GM23338 (cell line): ENCODE results near the gene GOLGA2. TPM values are rescaled to one million over a fixed set of nuclear protein-coding genes. Genes with fewer than 3 reads are reported as not detected.

Experiments used
- ATAC-seq: fragments of 200-7000 bp; cut with Tn5 transposase; 3 replicates; pipeline ENCODE4 v1.9.1; 2020
- DNase-seq: peaks from one replicate; pipeline ENCODE4 v3.0.0-alpha.2; 2015; ENCODE audit warnings: low spot score
- H2AFZ ChIP-seq: fragments of 200-600 bp; sonication (generic); 2 replicates; pipeline ENCODE4 v1.8.0; 2016; ENCODE audit warnings: antibody characterized with exemption, mild to moderate bottlenecking, moderate library complexity
- H3F3A ChIP-seq: fragments of 200-600 bp; sonication (generic); replicated peaks from 2 replicates; pipeline ENCODE4 v1.8.0; 2017; ENCODE audit warnings: antibody characterized with exemption, mixed run types, low read depth
- H3K27ac ChIP-seq: fragments of 200-600 bp; sonication (generic); 2 replicates; pipeline ENCODE4 v1.6.1; 2016; ENCODE audit warnings: low read depth
- H3K27me3 ChIP-seq: fragments of 200-600 bp; sonication (generic); 2 replicates; pipeline ENCODE4 v1.8.0; 2016; ENCODE audit warnings: mild to moderate bottlenecking, mixed run types, moderate library complexity; ENCODE audit not compliant: insufficient read depth
- H3K36me3 ChIP-seq: fragments of 200-600 bp; sonication (generic); 2 replicates; pipeline ENCODE4 v1.8.0; 2016; ENCODE audit warnings: mild to moderate bottlenecking; ENCODE audit not compliant: insufficient read depth
- H3K4me1 ChIP-seq: fragments of 200-600 bp; sonication (generic); 2 replicates; pipeline ENCODE4 v1.8.0; 2016; ENCODE audit warnings: mild to moderate bottlenecking, moderate library complexity; ENCODE audit not compliant: insufficient read depth
- H3K4me2 ChIP-seq: fragments of 200-600 bp; sonication (generic); 2 replicates; pipeline ENCODE4 v1.7.1; 2017; ENCODE audit warnings: mixed run types
- H3K4me3 ChIP-seq: fragments of 200-600 bp; sonication (generic); 2 replicates; pipeline ENCODE4 v1.6.1; 2016; ENCODE audit warnings: mixed run types
- H3K79me2 ChIP-seq: fragments of 200-600 bp; sonication (generic); replicated peaks from 2 replicates; pipeline ENCODE4 v1.8.0; 2017; ENCODE audit warnings: mild to moderate bottlenecking; ENCODE audit not compliant: insufficient read depth
- H3K9me2 ChIP-seq: fragments of 200-600 bp; sonication (generic); 2 replicates; pipeline ENCODE4 v1.8.0; 2017; ENCODE audit not compliant: insufficient read depth
- H4K20me1 ChIP-seq: fragments of 200-600 bp; sonication (generic); replicated peaks from 2 replicates; pipeline ENCODE4 v1.8.0; 2017; ENCODE audit warnings: mild to moderate bottlenecking; ENCODE audit not compliant: insufficient read depth
- H3K27ac Mint-ChIP-seq: 2 replicates; pipeline ENCODE4 v1.8.0; 2020; ENCODE audit warnings: inconsistent platforms, mild to moderate bottlenecking, moderate library complexity, mixed read lengths
- H3K27me3 Mint-ChIP-seq: 3 replicates; pipeline ENCODE4 v1.8.0; 2022; ENCODE audit warnings: low read depth, mild to moderate bottlenecking, moderate library complexity, mixed read lengths, inconsistent platforms; ENCODE audit not compliant: insufficient read depth, poor library complexity
- H3K36me3 Mint-ChIP-seq: 3 replicates; pipeline ENCODE4 v1.8.0; 2021; ENCODE audit warnings: low read depth, mild to moderate bottlenecking, inconsistent platforms, moderate library complexity, mixed read lengths
- H3K4me1 Mint-ChIP-seq: 3 replicates; pipeline ENCODE4 v1.8.0; 2020; ENCODE audit warnings: mild to moderate bottlenecking, inconsistent platforms, mixed read lengths
- H3K4me3 Mint-ChIP-seq: 3 replicates; pipeline ENCODE4 v1.8.0; 2021; ENCODE audit warnings: moderate library complexity, mild to moderate bottlenecking, inconsistent platforms, mixed read lengths
- H3K9me3 Mint-ChIP-seq: 3 replicates; pipeline ENCODE4 v1.8.0; 2020; ENCODE audit warnings: moderate library complexity, mild to moderate bottlenecking, inconsistent platforms, mixed read lengths
- CREB1 ChIP-seq: fragments of 250-450 bp; sonication (Bioruptor Pico); IDR thresholded peaks from 2 replicates; pipeline ENCODE4 v1.5.0; 2020; ENCODE audit warnings: low read depth, mild to moderate bottlenecking, moderate library complexity
- EZH2 ChIP-seq: fragments of 200-600 bp; sonication (generic); IDR thresholded peaks from one replicate; pipeline ENCODE4 v1.8.0; 2017; ENCODE audit warnings: antibody characterized with exemption, mild to moderate bottlenecking, low read depth; ENCODE audit not compliant: unreplicated experiment
- EZH2phosphoT487 ChIP-seq: fragments of 200-600 bp; sonication (generic); IDR thresholded peaks from one replicate; pipeline ENCODE4 v1.8.1; 2018; ENCODE audit warnings: antibody characterized with exemption; ENCODE audit not compliant: unreplicated experiment
- JUNB ChIP-seq: IDR thresholded peaks from one replicate; pipeline ENCODE4 v1.6.1; 2016; ENCODE audit warnings: antibody characterized with exemption; ENCODE audit not compliant: unreplicated experiment
- NANOG ChIP-seq: IDR thresholded peaks from 2 replicates; pipeline ENCODE4 v1.6.1; 2016; ENCODE audit warnings: antibody characterized with exemption, borderline replicate concordance
- POLR2AphosphoS5 ChIP-seq: IDR thresholded peaks from 2 replicates; pipeline ENCODE4 v1.6.1; 2016; ENCODE audit warnings: antibody characterized with exemption, low read depth
- STAT1 ChIP-seq: IDR thresholded peaks from one replicate; pipeline ENCODE4 v1.6.1; 2016; ENCODE audit warnings: antibody characterized with exemption; ENCODE audit not compliant: unreplicated experiment
- ZNF114 ChIP-seq: fragments of 250-450 bp; sonication (Bioruptor Pico); IDR thresholded peaks from 2 replicates; pipeline ENCODE4 v1.5.0; 2020; ENCODE audit warnings: mild to moderate bottlenecking, moderate library complexity
- ZNF331 ChIP-seq: fragments of 250-450 bp; sonication (Bioruptor Pico); IDR thresholded peaks from 2 replicates; pipeline ENCODE4 v1.5.0; 2020; ENCODE audit warnings: low read depth, mild to moderate bottlenecking, moderate library complexity
- polyA plus RNA-seq: library from polyadenylated mRNA; unstranded; fragments of >200 nt; fragmentation: Nextera tagmentation; extraction: Ambion mirVana; gene quantifications from 2 replicates; pipeline ENCODE4 v1.2.1, GENCODE V29; 2016
- total RNA-seq: library from RNA; depleted of rRNA; stranded (reverse); fragments of >200 nt; shearing (Covaris generic); gene quantifications from 2 replicates; pipeline ENCODE4 v1.2.3, GENCODE V29; 2014
- TF ChIP-seq, protein P1 (sequence below): IDR thresholded peaks from one replicate; pipeline ENCODE4 v1.6.1; 2018; ENCODE audit warnings: antibody characterized with exemption; ENCODE audit not compliant: unreplicated experiment
- TF ChIP-seq, protein P2 (sequence below), 2 experiments: fragments of 200-600 bp in 1 of 2; sonication (generic) in 1 of 2; conservative IDR thresholded peaks; 2 replicates each; pipeline versions ENCODE4 v1.5.1 to v1.6.1; 2016 to 2017; ENCODE audit warnings: antibody characterized with exemption in 2 of 2, low read depth in 2 of 2, mild to moderate bottlenecking in 2 of 2, moderate library complexity in 1 of 2
- TF ChIP-seq, protein P3 (sequence below): IDR thresholded peaks from 2 replicates; pipeline ENCODE4 v1.6.1; 2016; ENCODE audit warnings: antibody characterized with exemption
- TF ChIP-seq, protein P4 (sequence below): fragments of 250-450 bp; sonication (Bioruptor Pico); IDR thresholded peaks from 2 replicates; pipeline ENCODE4 v1.5.0; 2020; ENCODE audit warnings: mild to moderate bottlenecking, moderate library complexity

The GOLGA2 gene
- total and polyA plus RNA-seq, 2 experiments from 2014 or later, result 32.6 to 48.4 TPM

DNA sequence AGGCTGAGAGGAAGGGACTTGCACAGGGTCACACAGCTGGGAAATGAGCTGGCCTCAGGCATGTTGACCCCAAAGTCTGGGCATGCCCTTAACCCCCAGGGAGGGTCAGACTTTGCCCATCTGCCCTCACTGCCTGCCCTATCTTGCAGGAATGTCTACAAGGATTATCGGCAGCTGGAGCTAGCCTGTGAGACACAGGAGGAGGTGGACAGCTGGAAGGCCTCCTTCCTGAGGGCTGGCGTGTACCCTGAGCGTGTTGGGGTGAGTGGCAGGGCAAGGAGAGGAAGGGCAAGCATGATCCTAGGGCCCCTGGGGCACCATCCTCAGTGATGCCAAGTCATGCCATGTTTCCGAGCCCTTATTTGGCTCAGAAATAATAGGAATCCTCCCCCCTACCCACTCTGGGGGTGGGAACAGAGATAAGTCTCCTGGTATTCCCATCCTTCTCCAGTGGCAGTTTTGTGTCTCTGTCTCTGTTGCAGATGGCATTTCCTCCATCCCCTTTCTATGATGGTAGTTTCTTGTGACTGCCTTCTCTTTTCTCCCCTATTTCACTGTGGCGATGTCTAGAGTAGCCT is 28.5 kb downstream of the GOLGA2 start:
- no peak overlapping the region for H3K27ac ChIP-seq
- H3K4me1 Mint-ChIP-seq, result peaks cover 34% of the 10 kb centered on the region
- peaks cover 7% of the 10 kb centered on the region; the same call in 2 of the 3 replicates for H3K36me3 Mint-ChIP-seq
- TF ChIP-seq, protein P1, sequence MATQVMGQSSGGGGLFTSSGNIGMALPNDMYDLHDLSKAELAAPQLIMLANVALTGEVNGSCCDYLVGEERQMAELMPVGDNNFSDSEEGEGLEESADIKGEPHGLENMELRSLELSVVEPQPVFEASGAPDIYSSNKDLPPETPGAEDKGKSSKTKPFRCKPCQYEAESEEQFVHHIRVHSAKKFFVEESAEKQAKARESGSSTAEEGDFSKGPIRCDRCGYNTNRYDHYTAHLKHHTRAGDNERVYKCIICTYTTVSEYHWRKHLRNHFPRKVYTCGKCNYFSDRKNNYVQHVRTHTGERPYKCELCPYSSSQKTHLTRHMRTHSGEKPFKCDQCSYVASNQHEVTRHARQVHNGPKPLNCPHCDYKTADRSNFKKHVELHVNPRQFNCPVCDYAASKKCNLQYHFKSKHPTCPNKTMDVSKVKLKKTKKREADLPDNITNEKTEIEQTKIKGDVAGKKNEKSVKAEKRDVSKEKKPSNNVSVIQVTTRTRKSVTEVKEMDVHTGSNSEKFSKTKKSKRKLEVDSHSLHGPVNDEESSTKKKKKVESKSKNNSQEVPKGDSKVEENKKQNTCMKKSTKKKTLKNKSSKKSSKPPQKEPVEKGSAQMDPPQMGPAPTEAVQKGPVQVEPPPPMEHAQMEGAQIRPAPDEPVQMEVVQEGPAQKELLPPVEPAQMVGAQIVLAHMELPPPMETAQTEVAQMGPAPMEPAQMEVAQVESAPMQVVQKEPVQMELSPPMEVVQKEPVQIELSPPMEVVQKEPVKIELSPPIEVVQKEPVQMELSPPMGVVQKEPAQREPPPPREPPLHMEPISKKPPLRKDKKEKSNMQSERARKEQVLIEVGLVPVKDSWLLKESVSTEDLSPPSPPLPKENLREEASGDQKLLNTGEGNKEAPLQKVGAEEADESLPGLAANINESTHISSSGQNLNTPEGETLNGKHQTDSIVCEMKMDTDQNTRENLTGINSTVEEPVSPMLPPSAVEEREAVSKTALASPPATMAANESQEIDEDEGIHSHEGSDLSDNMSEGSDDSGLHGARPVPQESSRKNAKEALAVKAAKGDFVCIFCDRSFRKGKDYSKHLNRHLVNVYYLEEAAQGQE, result no peak
- TF ChIP-seq, protein P2, sequence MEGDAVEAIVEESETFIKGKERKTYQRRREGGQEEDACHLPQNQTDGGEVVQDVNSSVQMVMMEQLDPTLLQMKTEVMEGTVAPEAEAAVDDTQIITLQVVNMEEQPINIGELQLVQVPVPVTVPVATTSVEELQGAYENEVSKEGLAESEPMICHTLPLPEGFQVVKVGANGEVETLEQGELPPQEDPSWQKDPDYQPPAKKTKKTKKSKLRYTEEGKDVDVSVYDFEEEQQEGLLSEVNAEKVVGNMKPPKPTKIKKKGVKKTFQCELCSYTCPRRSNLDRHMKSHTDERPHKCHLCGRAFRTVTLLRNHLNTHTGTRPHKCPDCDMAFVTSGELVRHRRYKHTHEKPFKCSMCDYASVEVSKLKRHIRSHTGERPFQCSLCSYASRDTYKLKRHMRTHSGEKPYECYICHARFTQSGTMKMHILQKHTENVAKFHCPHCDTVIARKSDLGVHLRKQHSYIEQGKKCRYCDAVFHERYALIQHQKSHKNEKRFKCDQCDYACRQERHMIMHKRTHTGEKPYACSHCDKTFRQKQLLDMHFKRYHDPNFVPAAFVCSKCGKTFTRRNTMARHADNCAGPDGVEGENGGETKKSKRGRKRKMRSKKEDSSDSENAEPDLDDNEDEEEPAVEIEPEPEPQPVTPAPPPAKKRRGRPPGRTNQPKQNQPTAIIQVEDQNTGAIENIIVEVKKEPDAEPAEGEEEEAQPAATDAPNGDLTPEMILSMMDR (conservative IDR thresholded peaks at IDR 0.05; ENCODE audit: low read depth in 2 of 2), result no peak
- TF ChIP-seq POLR2AphosphoS5 (no peak), ZNF331 (CRISPR knock-in tag) (no peak), JUNB (no peak), ZNF114 (no peak), NANOG (no peak), STAT1 (no peak), EZH2 (no peak), EZH2phosphoT487 (no peak), CREB1 (no peak)
- TF ChIP-seq, protein P3, sequence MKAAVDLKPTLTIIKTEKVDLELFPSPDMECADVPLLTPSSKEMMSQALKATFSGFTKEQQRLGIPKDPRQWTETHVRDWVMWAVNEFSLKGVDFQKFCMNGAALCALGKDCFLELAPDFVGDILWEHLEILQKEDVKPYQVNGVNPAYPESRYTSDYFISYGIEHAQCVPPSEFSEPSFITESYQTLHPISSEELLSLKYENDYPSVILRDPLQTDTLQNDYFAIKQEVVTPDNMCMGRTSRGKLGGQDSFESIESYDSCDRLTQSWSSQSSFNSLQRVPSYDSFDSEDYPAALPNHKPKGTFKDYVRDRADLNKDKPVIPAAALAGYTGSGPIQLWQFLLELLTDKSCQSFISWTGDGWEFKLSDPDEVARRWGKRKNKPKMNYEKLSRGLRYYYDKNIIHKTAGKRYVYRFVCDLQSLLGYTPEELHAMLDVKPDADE, result no peak
- TF ChIP-seq, protein P4, sequence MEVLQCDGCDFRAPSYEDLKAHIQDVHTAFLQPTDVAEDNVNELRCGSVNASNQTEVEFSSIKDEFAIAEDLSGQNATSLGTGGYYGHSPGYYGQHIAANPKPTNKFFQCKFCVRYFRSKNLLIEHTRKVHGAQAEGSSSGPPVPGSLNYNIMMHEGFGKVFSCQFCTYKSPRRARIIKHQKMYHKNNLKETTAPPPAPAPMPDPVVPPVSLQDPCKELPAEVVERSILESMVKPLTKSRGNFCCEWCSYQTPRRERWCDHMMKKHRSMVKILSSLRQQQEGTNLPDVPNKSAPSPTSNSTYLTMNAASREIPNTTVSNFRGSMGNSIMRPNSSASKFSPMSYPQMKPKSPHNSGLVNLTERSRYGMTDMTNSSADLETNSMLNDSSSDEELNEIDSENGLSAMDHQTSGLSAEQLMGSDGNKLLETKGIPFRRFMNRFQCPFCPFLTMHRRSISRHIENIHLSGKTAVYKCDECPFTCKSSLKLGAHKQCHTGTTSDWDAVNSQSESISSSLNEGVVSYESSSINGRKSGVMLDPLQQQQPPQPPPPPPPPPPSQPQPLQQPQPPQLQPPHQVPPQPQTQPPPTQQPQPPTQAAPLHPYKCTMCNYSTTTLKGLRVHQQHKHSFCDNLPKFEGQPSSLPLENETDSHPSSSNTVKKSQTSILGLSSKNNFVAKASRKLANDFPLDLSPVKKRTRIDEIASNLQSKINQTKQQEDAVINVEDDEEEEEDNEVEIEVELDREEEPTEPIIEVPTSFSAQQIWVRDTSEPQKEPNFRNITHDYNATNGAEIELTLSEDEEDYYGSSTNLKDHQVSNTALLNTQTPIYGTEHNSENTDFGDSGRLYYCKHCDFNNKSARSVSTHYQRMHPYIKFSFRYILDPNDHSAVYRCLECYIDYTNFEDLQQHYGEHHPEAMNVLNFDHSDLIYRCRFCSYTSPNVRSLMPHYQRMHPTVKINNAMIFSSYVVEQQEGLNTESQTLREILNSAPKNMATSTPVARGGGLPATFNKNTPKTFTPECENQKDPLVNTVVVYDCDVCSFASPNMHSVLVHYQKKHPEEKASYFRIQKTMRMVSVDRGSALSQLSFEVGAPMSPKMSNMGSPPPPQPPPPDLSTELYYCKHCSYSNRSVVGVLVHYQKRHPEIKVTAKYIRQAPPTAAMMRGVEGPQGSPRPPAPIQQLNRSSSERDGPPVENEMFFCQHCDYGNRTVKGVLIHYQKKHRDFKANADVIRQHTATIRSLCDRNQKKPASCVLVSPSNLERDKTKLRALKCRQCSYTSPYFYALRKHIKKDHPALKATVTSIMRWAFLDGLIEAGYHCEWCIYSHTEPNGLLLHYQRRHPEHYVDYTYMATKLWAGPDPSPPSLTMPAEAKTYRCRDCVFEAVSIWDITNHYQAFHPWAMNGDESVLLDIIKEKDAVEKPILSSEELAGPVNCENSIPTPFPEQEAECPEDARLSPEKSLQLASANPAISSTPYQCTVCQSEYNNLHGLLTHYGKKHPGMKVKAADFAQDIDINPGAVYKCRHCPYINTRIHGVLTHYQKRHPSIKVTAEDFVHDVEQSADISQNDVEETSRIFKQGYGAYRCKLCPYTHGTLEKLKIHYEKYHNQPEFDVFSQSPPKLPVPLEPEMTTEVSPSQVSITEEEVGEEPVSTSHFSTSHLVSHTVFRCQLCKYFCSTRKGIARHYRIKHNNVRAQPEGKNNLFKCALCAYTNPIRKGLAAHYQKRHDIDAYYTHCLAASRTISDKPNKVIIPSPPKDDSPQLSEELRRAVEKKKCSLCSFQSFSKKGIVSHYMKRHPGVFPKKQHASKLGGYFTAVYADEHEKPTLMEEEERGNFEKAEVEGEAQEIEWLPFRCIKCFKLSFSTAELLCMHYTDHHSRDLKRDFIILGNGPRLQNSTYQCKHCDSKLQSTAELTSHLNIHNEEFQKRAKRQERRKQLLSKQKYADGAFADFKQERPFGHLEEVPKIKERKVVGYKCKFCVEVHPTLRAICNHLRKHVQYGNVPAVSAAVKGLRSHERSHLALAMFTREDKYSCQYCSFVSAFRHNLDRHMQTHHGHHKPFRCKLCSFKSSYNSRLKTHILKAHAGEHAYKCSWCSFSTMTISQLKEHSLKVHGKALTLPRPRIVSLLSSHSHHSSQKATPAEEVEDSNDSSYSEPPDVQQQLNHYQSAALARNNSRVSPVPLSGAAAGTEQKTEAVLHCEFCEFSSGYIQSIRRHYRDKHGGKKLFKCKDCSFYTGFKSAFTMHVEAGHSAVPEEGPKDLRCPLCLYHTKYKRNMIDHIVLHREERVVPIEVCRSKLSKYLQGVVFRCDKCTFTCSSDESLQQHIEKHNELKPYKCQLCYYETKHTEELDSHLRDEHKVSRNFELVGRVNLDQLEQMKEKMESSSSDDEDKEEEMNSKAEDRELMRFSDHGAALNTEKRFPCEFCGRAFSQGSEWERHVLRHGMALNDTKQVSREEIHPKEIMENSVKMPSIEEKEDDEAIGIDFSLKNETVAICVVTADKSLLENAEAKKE (CRISPR knock-in tag), result no peak
- H3K4me3 Mint-ChIP-seq, result no peak overlapping the region; the same call in 2 of the 3 replicates
- H3K36me3 ChIP-seq, result no peaks in the 10 kb centered on the region
- no peaks in the 10 kb centered on the region; the same call in 2 of the 3 replicates for H3K9me3 Mint-ChIP-seq
- 0 out of 2 replicates have a peak, but pooled peaks cover 6% of the 10 kb centered on the region for H3K79me2 ChIP-seq
- no peaks in the 10 kb centered on the region for H3K9me2 ChIP-seq
- peaks cover 17% of the 10 kb centered on the region for H3K27me3 Mint-ChIP-seq
- H3K4me1 ChIP-seq, result peaks cover 26% of the 10 kb centered on the region
- no peak for DNase-seq
- no peak overlapping the region for H3K27ac Mint-ChIP-seq
- no peak overlapping the region for H3K4me3 ChIP-seq
- peaks cover 8% of the 10 kb centered on the region; the same call in 1 of the 2 replicates for H3F3A ChIP-seq
- no peaks in the 10 kb centered on the region for H3K27me3 ChIP-seq
- H2AFZ ChIP-seq, result no peak overlapping the region
- no peak for ATAC-seq
- H4K20me1 ChIP-seq, result no peaks in the 10 kb centered on the region; the same call in 1 of the 2 replicates
- no peak overlapping the region for H3K4me2 ChIP-seq
